Transverse colon (tissue), 4 donors: Measurements from ENCODE around the gene PHKA2. TPM values are rescaled to one million over a fixed set of nuclear protein-coding genes. Genes with fewer than 3 reads are reported as not detected.

Source experiments
- DNase-seq: peaks from one replicate; pipeline ENCODE4 v3.0.0-alpha.2; 2019
- H3K27ac ChIP-seq, 4 donors: fragments of 200-600 bp; sonication (generic); 2 replicates each; pipeline ENCODE4 v1.5.1; 2016 to 2018; ENCODE audit warnings: inconsistent platforms in 4 of 4
- H3K27me3 ChIP-seq: fragments of 200-600 bp; sonication (generic); 2 replicates; pipeline ENCODE4 v1.5.1; 2017; ENCODE audit warnings: inconsistent platforms
- H3K36me3 ChIP-seq, 4 donors: fragments of 200-600 bp; sonication (generic); 2 replicates each; pipeline ENCODE4 v1.5.1; 2017 to 2019; ENCODE audit warnings: inconsistent platforms in 4 of 4
- H3K4me1 ChIP-seq, 4 donors: fragments of 200-600 bp; sonication (generic); 2 replicates each; pipeline ENCODE4 v1.5.1; 2017 to 2020; ENCODE audit warnings: inconsistent platforms in 4 of 4
- H3K4me3 ChIP-seq, 4 donors: fragments of 200-600 bp; sonication (generic); 1 replicate in 1 of 4; 2 replicates in 3 of 4; pipeline versions ENCODE4 v1.5.1 to v1.6.1; 2017 to 2019; ENCODE audit warnings: inconsistent platforms in 4 of 4
- H3K9me3 ChIP-seq, 2 donors: fragments of 200-600 bp; sonication (generic); 2 replicates each; pipeline ENCODE4 v1.5.1; 2017 to 2019; ENCODE audit warnings: inconsistent platforms in 2 of 2
- EP300 ChIP-seq: sonication (generic); formaldehyde crosslinking; IDR thresholded peaks from one replicate; pipeline ENCODE4 v1.6.1; 2017; ENCODE audit warnings: antibody characterized with exemption, low read depth
- POLR2A ChIP-seq: fragments of 450-650 bp; IDR thresholded peaks from one replicate; pipeline ENCODE4 v1.6.1; 2016; ENCODE audit warnings: antibody characterized with exemption, mild to moderate bottlenecking, moderate library complexity
- POLR2AphosphoS5 ChIP-seq, 3 donors: sonication (generic); formaldehyde crosslinking; IDR thresholded peaks; one replicate each; pipeline ENCODE4 v1.6.1; 2016; ENCODE audit warnings: antibody characterized with exemption in 3 of 3
- WGBS, 2 donors: methylation state at CpG; one replicate each; pipeline ENCODE4 v1.1.5; 2018; ENCODE audit warnings: low coverage in 1 of 2; 5-methylcytosine and 5-hydroxymethylcytosine counted together
- in situ Hi-C, 4 donors: fragments of 200-750 bp; cut with MboI; loops; one replicate each; pipeline versions ENCODE4 v1.15.0 to v1.15.1; 2017; ENCODE audit warnings: low sequenced_read_pairs in 3 of 4, low pct_ligation_motif_present in 1 of 4, low pct_unique_long_range_greater_than_20kb in 1 of 4
- intact Hi-C: fragments of 100-400 bp; cut with DNase I; formaldehyde crosslinking; loops from one replicate; pipeline ENCODE4 v1.15.1; 2023; ENCODE audit warnings: low total_unique reads
- total RNA-seq, 4 donors: library from RNA; depleted of rRNA; stranded (reverse); fragments of >200 nt; gene quantifications; one replicate each; pipeline ENCODE4 v1.1.0, GENCODE V29; 2016
- TF ChIP-seq, protein P1 (sequence below), 5 experiments: fragments of 200-600 bp in 3 of 5; fragments of 450-650 bp in 2 of 5; sonication (generic) in 3 of 5; IDR thresholded peaks; 1 replicate in 2 of 5; 2 replicates in 3 of 5; pipeline ENCODE4 v1.5.1; 2016 to 2017; ENCODE audit warnings: antibody characterized with exemption in 5 of 5, inconsistent platforms in 3 of 5, mild to moderate bottlenecking in 2 of 5, moderate library complexity in 1 of 5

The PHKA2 gene
- total RNA-seq, 4 donors from 2014 or later = 23.8 to 46.4 (median 30.4) TPM

DNA sequence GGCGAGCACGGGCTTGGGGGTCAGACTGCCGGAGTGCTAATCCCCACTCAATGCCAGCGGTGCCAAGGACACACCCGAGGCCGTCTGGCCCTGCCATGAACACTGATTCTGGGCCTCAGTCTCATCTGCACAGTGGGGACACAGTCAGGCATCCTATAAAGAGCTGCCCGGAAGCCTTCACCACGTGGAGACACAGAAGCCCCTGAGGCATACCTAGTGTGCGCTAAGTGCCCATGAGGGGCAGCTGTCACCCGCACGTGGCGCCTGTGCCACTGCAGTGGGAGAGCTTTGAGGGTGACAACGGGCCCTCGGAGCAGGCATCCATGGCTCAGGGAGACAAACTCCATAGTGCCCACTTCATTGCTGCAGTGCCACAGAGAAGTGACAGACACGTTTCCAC, 86.3 kb downstream of the PHKA2 start:
- DNase-seq = no peak
- no peaks in the 10 kb centered on the region for H3K36me3 ChIP-seq
- no peaks in the 10 kb centered on the region for H3K27me3 ChIP-seq
- H3K4me3 ChIP-seq = no peak overlapping the region
- H3K9me3 ChIP-seq = no peaks in the 10 kb centered on the region
- intact Hi-C loops (loop anchor here (5.0 kb wide), 1 partner anchor 505 kb away; no protein-coding TSS in a partner anchor), in situ Hi-C loops (loop anchor here in 3 of 4 donors (25.0 kb wide), 1 partner anchor 485 kb away; no protein-coding TSS in a partner anchor)
- H3K4me1 ChIP-seq = no peaks in the 10 kb centered on the region
- TF ChIP-seq, protein P1, sequence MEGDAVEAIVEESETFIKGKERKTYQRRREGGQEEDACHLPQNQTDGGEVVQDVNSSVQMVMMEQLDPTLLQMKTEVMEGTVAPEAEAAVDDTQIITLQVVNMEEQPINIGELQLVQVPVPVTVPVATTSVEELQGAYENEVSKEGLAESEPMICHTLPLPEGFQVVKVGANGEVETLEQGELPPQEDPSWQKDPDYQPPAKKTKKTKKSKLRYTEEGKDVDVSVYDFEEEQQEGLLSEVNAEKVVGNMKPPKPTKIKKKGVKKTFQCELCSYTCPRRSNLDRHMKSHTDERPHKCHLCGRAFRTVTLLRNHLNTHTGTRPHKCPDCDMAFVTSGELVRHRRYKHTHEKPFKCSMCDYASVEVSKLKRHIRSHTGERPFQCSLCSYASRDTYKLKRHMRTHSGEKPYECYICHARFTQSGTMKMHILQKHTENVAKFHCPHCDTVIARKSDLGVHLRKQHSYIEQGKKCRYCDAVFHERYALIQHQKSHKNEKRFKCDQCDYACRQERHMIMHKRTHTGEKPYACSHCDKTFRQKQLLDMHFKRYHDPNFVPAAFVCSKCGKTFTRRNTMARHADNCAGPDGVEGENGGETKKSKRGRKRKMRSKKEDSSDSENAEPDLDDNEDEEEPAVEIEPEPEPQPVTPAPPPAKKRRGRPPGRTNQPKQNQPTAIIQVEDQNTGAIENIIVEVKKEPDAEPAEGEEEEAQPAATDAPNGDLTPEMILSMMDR (IDR thresholded peaks at IDR 0.05) = no peak
- no peak for TF ChIP-seq EP300
- TF ChIP-seq POLR2A = no peak
- no peak for TF ChIP-seq POLR2AphosphoS5 (IDR thresholded peaks at IDR 0.05)
- no peak overlapping the region for H3K27ac ChIP-seq
- 93% methylated on average over 15 of the region's 15 CpGs; no CpG with 5 or more reads in 1 of the 2 donors for WGBS, 2 donors

DNA sequence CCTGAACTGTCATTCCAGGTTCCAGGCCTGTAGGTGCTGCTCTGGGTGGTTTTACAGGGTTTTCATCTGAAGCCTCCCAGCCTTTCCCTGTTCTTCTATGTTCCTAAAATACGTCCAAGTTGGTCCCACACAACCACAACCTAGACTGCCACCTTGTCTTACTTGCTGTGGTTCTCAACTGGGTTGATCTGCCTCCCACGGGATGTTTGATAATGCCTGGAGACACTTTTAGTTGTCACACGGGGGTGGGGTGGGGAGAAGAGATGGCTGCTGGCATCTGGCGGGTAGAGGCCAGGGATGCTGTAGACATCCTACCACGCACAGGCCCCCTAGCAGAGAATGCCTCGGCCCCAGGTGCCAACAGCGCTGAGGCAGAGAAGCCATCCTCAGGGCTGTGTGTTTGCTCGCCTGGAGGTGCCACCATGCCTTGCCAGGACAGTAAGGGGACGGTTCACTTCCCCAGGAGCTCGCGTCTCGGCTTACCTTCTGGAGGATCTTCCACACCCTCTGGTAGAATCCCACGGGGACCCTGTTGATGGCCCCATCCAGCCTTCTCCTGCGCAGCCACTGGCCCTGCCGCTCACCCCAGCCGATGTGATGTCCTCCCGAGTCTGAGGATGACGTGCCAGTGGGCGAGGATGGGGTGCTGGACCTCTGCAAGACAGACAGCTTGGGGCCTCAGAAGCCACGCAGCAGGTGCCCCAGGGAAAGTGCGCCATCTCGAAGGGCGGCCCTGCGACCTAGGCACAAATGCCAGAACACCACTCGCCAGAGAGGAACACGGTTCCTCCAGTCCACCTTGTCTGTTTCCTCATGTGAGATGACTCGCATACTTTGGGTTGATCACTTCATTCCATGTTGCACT, 87.0 kb downstream of the PHKA2 start:
- intact Hi-C loops = loop anchor here (5.0 kb wide), 1 partner anchor 505 kb away; no protein-coding TSS in a partner anchor
- TF ChIP-seq EP300 (no peak), POLR2A (no peak), POLR2AphosphoS5 (IDR thresholded peaks at IDR 0.05) (no peak)
- TF ChIP-seq, protein P1 (IDR thresholded peaks at IDR 0.05) = no peak
- H3K27ac ChIP-seq = no peak overlapping the region

DNA sequence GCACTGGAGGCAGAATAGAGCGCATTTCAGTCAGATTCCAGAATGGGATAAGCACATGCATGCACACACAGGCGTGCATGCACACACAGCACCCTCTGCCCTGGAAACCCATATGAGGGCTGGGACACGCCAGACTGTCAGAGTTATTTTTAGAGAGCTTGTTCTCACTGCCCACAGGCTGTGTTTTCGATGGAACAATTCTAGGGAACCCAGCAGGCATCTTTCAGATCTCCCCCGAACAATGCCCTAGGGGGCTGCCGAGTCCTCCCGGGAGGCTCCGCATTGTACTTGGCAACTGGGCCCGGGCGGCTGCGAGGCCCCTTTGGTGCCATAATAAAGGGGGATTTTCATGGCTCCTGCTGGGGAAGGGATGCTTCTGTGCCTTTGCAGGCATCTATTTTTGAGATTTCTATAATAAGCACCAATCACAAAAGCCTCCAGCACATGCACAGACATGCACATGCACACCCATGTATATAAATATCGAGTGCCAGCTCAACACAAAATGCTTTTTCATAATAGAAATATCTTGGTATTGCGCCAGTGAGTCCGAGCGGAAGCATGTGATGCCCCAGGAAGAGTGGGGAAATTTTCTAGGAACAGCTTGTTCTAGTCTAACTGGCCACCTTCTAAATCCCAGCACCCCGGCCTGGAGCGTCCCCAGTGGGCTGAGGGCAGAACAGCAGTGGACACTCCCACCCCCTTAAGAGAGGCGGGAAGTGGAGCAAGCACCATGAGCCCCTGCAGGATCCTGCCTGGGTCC, 88.5 kb downstream of the PHKA2 start:
- no peaks in the 10 kb centered on the region for H3K27me3 ChIP-seq
- TF ChIP-seq, protein P1 (IDR thresholded peaks at IDR 0.05) = peak in 1 of 5 experiments; percentile 10
- no peak for TF ChIP-seq EP300
- no peak for TF ChIP-seq POLR2A
- no peaks in the 10 kb centered on the region for H3K36me3 ChIP-seq
- in situ Hi-C loops (loop anchor here in 3 of 4 donors (25.0 kb wide), 1 partner anchor 483 kb away; no protein-coding TSS in a partner anchor), intact Hi-C loops (loop anchor here (5.0 kb wide), 1 partner anchor 503 kb away; no protein-coding TSS in a partner anchor)
- H3K27ac ChIP-seq = peak overlapping the region in 2 of 4 donors; percentile 9 to 19
- no peak for DNase-seq
- no peak overlapping the region for H3K4me3 ChIP-seq
- WGBS, 2 donors = 87% methylated on average over 18 of the region's 18 CpGs; no CpG with 5 or more reads in 1 of the 2 donors
- H3K9me3 ChIP-seq = no peaks in the 10 kb centered on the region
- H3K4me1 ChIP-seq = no peaks in the 10 kb centered on the region

More for the DNA sequence above, 87.0 kb downstream of the PHKA2 start:
- WGBS, 2 donors = 88% methylated on average over 27 of the region's 27 CpGs; no CpG with 5 or more reads in 1 of the 2 donors
- no peaks in the 10 kb centered on the region for H3K4me1 ChIP-seq
- DNase-seq = no peak
- no peaks in the 10 kb centered on the region for H3K9me3 ChIP-seq
- no peak overlapping the region for H3K4me3 ChIP-seq
- in situ Hi-C loops = loop anchor here in 3 of 4 donors (25.0 kb wide), 1 partner anchor 485 kb away; no protein-coding TSS in a partner anchor
- no peaks in the 10 kb centered on the region for H3K27me3 ChIP-seq
- no peaks in the 10 kb centered on the region for H3K36me3 ChIP-seq

DNA sequence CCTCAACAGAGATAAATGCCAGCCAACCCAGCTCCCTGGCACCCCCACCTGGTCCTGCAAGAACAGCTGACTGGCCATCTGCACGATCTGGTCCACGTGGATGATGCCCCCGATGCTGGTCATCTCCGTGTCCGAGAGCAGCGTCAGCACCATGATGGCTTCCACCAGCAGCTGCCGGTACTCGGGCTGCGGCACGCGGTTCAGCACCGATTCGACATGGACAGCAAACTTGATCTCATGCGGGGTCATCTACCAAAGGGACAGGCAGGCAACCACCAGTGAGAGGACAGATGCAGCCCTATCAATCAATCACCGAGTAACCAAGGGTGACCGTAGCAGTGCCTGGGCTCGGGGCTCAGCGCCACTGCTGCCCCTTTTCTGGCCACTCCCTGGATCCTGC, 89.8 kb downstream of the PHKA2 start:
- TF ChIP-seq POLR2A = no peak
- TF ChIP-seq EP300 = no peak
- no peak for TF ChIP-seq POLR2AphosphoS5 (IDR thresholded peaks at IDR 0.05)
- TF ChIP-seq, protein P1 (IDR thresholded peaks at IDR 0.05) = no peak
- intact Hi-C loops = no loop called here
- no peak overlapping the region for H3K27ac ChIP-seq
- no peaks in the 10 kb centered on the region for H3K36me3 ChIP-seq
- H3K27me3 ChIP-seq = no peaks in the 10 kb centered on the region
- 96% methylated on average over 18 of the region's 18 CpGs; no CpG with 5 or more reads in 1 of the 2 donors for WGBS, 2 donors
- DNase-seq = no peak
- H3K4me1 ChIP-seq = no peaks in the 10 kb centered on the region
- no peaks in the 10 kb centered on the region for H3K9me3 ChIP-seq
- in situ Hi-C loops = loop anchor here in 3 of 4 donors (25.0 kb wide), 1 partner anchor 482 kb away; no protein-coding TSS in a partner anchor
- H3K4me3 ChIP-seq = no peak overlapping the region
